Prostate gland (tissue), 2 donors: Measurements from ENCODE around the gene FRMD3. TPM values are rescaled to one million over a fixed set of nuclear protein-coding genes. Genes with fewer than 3 reads are reported as not detected.

ENCODE experiments used
- DNase-seq: peaks from one replicate; pipeline ENCODE4 v3.0.0-alpha.2; 2019; ENCODE audit warnings: low spot score
- H3K27ac ChIP-seq, 2 donors: fragments of 200-600 bp; sonication (generic); 2 replicates each; pipeline ENCODE4 v1.5.1; 2017 to 2019
- H3K27me3 ChIP-seq: fragments of 200-600 bp; sonication (generic); replicated peaks from 2 replicates; pipeline ENCODE4 v1.5.1; 2019; ENCODE audit not compliant: insufficient read depth
- H3K36me3 ChIP-seq, 2 donors: fragments of 200-600 bp; sonication (generic); 1 replicate in 1 of 2; 2 replicates in 1 of 2; pipeline versions ENCODE4 v1.5.1 to v1.8.1; 2017 to 2019
- H3K4me1 ChIP-seq: fragments of 200-600 bp; sonication (generic); replicated peaks from 2 replicates; pipeline ENCODE4 v1.5.1; 2019
- H3K4me3 ChIP-seq, 2 donors: fragments of 200-600 bp; sonication (generic); 2 replicates each; pipeline ENCODE4 v1.5.1; 2017 to 2019
- H3K9me3 ChIP-seq: fragments of 200-600 bp; sonication (generic); 2 replicates; pipeline ENCODE4 v1.5.1; 2017
- CTCF ChIP-seq, 4 experiments: fragments of 200-600 bp in 2 of 4; fragments of 450-650 bp in 2 of 4; sonication (generic) in 2 of 4; IDR thresholded peaks; 1 replicate in 3 of 4; 2 replicates in 1 of 4; pipeline ENCODE4 v1.5.1; 2016 to 2019; ENCODE audit warnings: antibody characterized with exemption in 4 of 4, mild to moderate bottlenecking in 2 of 4, moderate library complexity in 2 of 4
- POLR2A ChIP-seq: fragments of 450-650 bp; IDR thresholded peaks from one replicate; pipeline ENCODE4 v1.6.1; 2016; ENCODE audit warnings: antibody characterized with exemption, mild to moderate bottlenecking
- POLR2AphosphoS5 ChIP-seq: sonication (generic); formaldehyde crosslinking; IDR thresholded peaks from one replicate; pipeline ENCODE4 v1.6.1; 2017; ENCODE audit warnings: antibody characterized with exemption
- WGBS: methylation state at CpG from one replicate; pipeline ENCODE4 v1.1.5; 2018; 5-methylcytosine and 5-hydroxymethylcytosine counted together
- intact Hi-C: fragments of 100-400 bp; cut with DNase I; formaldehyde crosslinking; loops from one replicate; pipeline ENCODE4 v1.14.2; 2022
- total RNA-seq, 2 donors: library from RNA; depleted of rRNA; stranded (reverse); fragments of >200 nt; gene quantifications; one replicate each; pipeline ENCODE4 v1.1.0, GENCODE V29; 2016

The FRMD3 gene
- 1 to 10 TPM; 2.3 to 3.4 TPM for total RNA-seq

DNA sequence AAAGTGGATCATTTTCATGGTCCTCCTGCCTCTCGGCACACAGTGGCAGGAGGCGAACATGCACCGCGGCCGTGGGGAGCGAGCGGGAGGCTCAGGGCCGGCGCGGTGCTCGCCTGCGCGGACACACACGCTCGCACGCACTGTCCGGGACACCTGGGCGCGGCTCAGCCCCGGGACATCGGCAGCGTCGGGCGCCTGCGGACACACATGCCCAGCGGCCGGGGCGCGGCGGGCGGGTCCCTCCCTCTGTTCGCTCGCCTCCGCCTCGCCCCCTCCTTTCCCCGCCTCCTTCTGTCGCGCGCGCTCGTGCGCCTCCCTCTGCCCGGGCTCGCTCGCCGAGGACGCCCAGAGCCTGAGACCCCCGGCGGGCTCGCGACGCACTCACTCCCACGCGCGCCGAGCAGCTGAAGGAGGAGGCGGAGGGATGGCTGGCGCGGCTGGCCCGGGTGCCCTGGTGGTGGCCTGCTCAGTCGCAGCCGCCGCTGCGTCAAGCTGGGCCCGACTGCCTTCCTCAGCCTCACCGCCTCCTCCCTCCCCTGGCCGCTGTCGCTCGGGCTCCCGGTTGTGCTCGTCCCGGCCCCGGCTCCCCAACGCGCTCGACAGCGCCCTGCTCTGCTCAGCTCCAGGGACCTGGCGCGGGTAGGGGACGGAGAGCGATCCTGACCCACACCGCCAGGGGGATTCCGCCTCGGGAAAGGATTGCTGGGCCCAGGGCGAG lies at the start of gene FRMD3:
Gene FRMD3 (minus strand): TSS at position 230 of the 718 bp plus-strand sequence. CDS start 170 bp downstream, at position 60.
- no peaks in the 10 kb centered on the region for H3K9me3 ChIP-seq
- intact Hi-C loops: no loop called here
- WGBS: 0% methylated on average over 22 of the region's 85 CpGs
- peak within 1 kb of the TSS; percentile 72 to 76 for H3K27ac ChIP-seq
- TF ChIP-seq POLR2AphosphoS5 (no peak), CTCF (IDR thresholded peaks at IDR 0.05) (peak; percentile 28 to 75 (median 60))
- no peaks in the 10 kb centered on the region for H3K36me3 ChIP-seq
- no peaks in the 10 kb centered on the region for H3K27me3 ChIP-seq
- peak; percentile 69 for DNase-seq
- peak within 1 kb of the TSS; percentile 42 to 48 for H3K4me3 ChIP-seq
- no peaks in the 10 kb centered on the region for H3K4me1 ChIP-seq

DNA sequence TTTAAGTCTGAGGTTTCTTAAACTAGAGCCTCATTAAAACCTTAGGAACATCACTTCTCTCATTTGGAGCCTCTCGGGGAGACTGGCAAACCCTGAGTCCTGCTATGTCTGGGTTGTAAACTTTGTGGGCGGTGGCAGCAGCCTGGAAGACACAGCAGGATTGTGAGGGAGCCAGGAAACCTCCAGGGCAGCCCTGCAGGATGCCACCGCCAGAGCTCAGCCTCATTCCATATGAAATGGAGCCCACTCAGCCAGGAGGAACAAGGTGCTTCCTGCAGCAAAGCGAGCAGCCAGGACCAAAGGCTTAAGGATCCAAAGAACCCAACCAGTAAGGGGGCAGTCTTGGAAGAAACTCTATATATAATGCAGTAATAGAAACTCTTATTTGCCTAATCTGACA lies 46.8 kb upstream of the FRMD3 start:
- no peak for TF ChIP-seq POLR2AphosphoS5
- no peak for TF ChIP-seq CTCF (IDR thresholded peaks at IDR 0.05)
- no peak for TF ChIP-seq POLR2A
- WGBS: 77% methylated on average over 4 of the region's 4 CpGs
- Histone ChIP-seq H3K36me3 (no peaks in the 10 kb centered on the region), H3K4me3 (no peak overlapping the region), H3K9me3 (no peaks in the 10 kb centered on the region), H3K4me1 (no peaks in the 10 kb centered on the region), H3K27me3 (no peaks in the 10 kb centered on the region), H3K27ac (no peak overlapping the region)
- intact Hi-C loops: no loop called here
- DNase-seq: no peak

- peak; percentile 24 to 69 (median 42) for TF ChIP-seq CTCF (IDR thresholded peaks at IDR 0.05)
- TF ChIP-seq POLR2A: no peak
- TF ChIP-seq POLR2AphosphoS5: no peak
- Histone ChIP-seq H3K36me3 (no peaks in the 10 kb centered on the region), H3K27me3 (no peaks in the 10 kb centered on the region), H3K9me3 (no peaks in the 10 kb centered on the region), H3K27ac (no peak overlapping the region), H3K4me1 (no peaks in the 10 kb centered on the region), H3K4me3 (no peak overlapping the region)
- peak; percentile 21 for DNase-seq
- WGBS: 74% methylated on average over 6 of the region's 6 CpGs
- intact Hi-C loops: no loop called here
These were observed 45.2 kb upstream of the FRMD3 start for GRCh38 chr9:83583151-83584014.

DNA sequence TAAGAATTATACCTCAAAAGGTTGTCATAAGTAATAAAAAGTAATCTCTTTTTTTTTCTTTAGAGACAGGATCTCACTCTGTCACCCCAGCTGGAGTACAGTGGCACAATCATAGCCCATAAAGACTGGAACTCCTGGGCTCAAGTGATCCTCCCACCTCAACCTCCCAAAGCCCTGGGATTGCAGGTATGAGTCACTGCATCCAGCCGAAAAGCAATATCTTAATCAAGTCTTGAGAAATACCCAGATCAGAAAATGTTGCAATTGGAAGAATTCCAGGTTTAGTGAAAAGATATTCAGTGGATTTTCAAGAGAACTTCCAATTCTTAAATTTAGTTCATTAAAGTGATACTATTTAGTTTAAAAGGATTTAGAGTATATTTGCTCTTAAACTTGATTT lies 43.8 kb upstream of the FRMD3 start:
- Histone ChIP-seq H3K4me3 (no peak overlapping the region), H3K27ac (no peak overlapping the region), H3K9me3 (no peaks in the 10 kb centered on the region), H3K4me1 (no peaks in the 10 kb centered on the region), H3K27me3 (no peaks in the 10 kb centered on the region), H3K36me3 (no peaks in the 10 kb centered on the region)
- TF ChIP-seq POLR2A: no peak
- no peak for TF ChIP-seq POLR2AphosphoS5
- TF ChIP-seq CTCF (IDR thresholded peaks at IDR 0.05): no peak
- intact Hi-C loops: no loop called here
- 83% methylated on average over 1 of the region's 1 CpG for WGBS
- no peak for DNase-seq
